ENCODE measurements around the gene FNIP1.

DNA sequence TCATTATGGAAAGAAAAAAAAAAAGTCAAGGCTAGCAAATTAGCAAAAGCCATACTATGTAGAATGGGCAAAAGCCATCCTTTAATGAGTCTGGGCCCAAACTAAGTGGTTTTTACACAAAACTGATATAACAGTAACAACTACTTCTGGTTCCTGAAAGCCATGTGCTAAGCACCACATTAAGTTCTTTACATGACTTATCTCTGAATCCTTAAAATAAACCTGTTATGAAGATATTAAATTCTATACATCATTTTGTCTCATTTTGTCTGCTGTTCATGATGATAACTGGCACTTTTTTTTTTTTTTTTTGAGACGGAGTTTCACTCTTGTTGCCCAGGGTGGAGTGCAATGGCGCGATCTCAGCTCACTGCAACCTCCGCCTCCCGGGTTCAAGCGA is 5.0 kb downstream of the FNIP1 start:
- TF ChIP-seq EP300 (IDR thresholded peaks at IDR 0.05; ENCODE audit: borderline replicate concordance in 1 of 2, low read depth in 1 of 2, low read length in 1 of 2) (no peak), RAD21 (IDR thresholded peaks at IDR 0.05; ENCODE audit: low read length) (no peak), FOXJ3 (CRISPR knock-in tag; IDR thresholded peaks at IDR 0.05) (no peak), SIN3A (IDR thresholded peaks at IDR 0.05; ENCODE audit: borderline replicate concordance, low read depth, low read length) (no peak), YY1 (IDR thresholded peaks at IDR 0.05; ENCODE audit: low read depth) (no peak), CHD2 (IDR thresholded peaks at IDR 0.05; ENCODE audit: low read length, partially characterized antibody) (no peak), ELF1 (IDR thresholded peaks at IDR 0.05) (no peak)
- TF ChIP-seq, protein P1, sequence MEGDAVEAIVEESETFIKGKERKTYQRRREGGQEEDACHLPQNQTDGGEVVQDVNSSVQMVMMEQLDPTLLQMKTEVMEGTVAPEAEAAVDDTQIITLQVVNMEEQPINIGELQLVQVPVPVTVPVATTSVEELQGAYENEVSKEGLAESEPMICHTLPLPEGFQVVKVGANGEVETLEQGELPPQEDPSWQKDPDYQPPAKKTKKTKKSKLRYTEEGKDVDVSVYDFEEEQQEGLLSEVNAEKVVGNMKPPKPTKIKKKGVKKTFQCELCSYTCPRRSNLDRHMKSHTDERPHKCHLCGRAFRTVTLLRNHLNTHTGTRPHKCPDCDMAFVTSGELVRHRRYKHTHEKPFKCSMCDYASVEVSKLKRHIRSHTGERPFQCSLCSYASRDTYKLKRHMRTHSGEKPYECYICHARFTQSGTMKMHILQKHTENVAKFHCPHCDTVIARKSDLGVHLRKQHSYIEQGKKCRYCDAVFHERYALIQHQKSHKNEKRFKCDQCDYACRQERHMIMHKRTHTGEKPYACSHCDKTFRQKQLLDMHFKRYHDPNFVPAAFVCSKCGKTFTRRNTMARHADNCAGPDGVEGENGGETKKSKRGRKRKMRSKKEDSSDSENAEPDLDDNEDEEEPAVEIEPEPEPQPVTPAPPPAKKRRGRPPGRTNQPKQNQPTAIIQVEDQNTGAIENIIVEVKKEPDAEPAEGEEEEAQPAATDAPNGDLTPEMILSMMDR (IDR thresholded peaks at IDR 0.05): no peak
